K562 (cell line): Measurements from ENCODE around the gene RAD1. TPM values are rescaled to one million over a fixed set of nuclear protein-coding genes. Genes with fewer than 3 reads are reported as not detected.
A peak's percentile ranks its signal among the peaks of the same experiment; 100 is the strongest.

Source experiments
- ATAC-seq: fragments of 200-7000 bp; cut with Tn5 transposase; 3 replicates; pipeline ENCODE4 v1.9.1; 2020; ENCODE audit warnings: moderate library complexity
- BruUV-seq: library from RNA; stranded (reverse); fragments of 400-500 nt; replicated peaks from 2 replicates; lab custom pipeline; 2021; lab: Mats Ljungman, UMichigan
- CTCF ChIA-PET: fragments of 300-600 bp; formaldehyde crosslinking; extraction: SDS; loops from one replicate; lab custom pipeline; 2021; ENCODE audit warnings: low intra/inter-chr PET ratio; lab: Yijun Ruan, JAX
- POLR2A ChIA-PET: fragments of 300-600, 350-650 bp; sonication (Branson Sonifier 250); formaldehyde crosslinking; extraction: SDS; loops from one replicate; lab custom pipeline; 2021; ENCODE audit warnings: antibody characterized with exemption, inconsistent platforms; lab: Yijun Ruan, JAX
- DNase-seq, 4 experiments: peaks; one replicate each; pipeline versions ENCODE4 v3.0.0 to v3.0.0-alpha.2; 2011 to 2018; ENCODE audit warnings: low spot score in 3 of 4, mixed read lengths in 3 of 4; ENCODE audit errors: extremely low read depth in 1 of 4
- FAIRE-seq: peaks from 2 replicates; lab custom pipeline; 2011; peaks lifted over from hg19 to GRCh38; lab: Jason Lieb, UNC
- H2AFZ ChIP-seq: 2 replicates; pipeline ENCODE4 v1.6.0; 2011; ENCODE audit warnings: low read depth, low read length, control low read depth, inconsistent platforms
- H3K27ac ChIP-seq: fragments of 200-600 bp; 3 replicates; pipeline ENCODE4 v1.8.0; 2011; ENCODE audit warnings: low read depth, mild to moderate bottlenecking, control low read depth, inconsistent platforms, low read length, moderate library complexity, mixed read lengths; ENCODE audit errors: extremely low read depth
- H3K27me3 ChIP-seq, 2 experiments: fragments of 300-600 bp in 1 of 2; 2 replicates in 1 of 2; 3 replicates in 1 of 2; pipeline versions ENCODE4 v1.6.0 to v1.8.0; 2011; ENCODE audit warnings: inconsistent platforms in 2 of 2, low read length in 2 of 2, mild to moderate bottlenecking in 1 of 2, mixed read lengths in 1 of 2, moderate library complexity in 1 of 2; ENCODE audit not compliant: control insufficient read depth in 2 of 2, insufficient read depth in 2 of 2
- H3K36me3 ChIP-seq: fragments of 300-600 bp; 3 replicates; pipeline ENCODE4 v1.8.0; 2011; ENCODE audit warnings: mild to moderate bottlenecking, low read length, inconsistent platforms; ENCODE audit not compliant: control insufficient read depth, insufficient read depth
- H3K4me1 ChIP-seq, 2 experiments: fragments of 200-600 bp in 1 of 2; replicated peaks in 1 of 2; 2 replicates in 1 of 2; 3 replicates in 1 of 2; pipeline versions ENCODE4 v1.5.1 to v1.8.0; 2011; ENCODE audit warnings: inconsistent platforms in 2 of 2, low read length in 2 of 2, mild to moderate bottlenecking in 1 of 2, mixed read lengths in 1 of 2, moderate library complexity in 1 of 2; ENCODE audit not compliant: control insufficient read depth in 2 of 2, insufficient read depth in 2 of 2
- H3K4me2 ChIP-seq: 2 replicates; pipeline ENCODE4 v1.6.1; 2011; ENCODE audit warnings: low read length, control low read depth, inconsistent platforms, mixed read lengths; ENCODE audit not compliant: insufficient read depth
- H3K4me3 ChIP-seq: fragments of 200-600 bp; sonication (generic), shearing (Covaris generic); 2 replicates; pipeline ENCODE4 v1.5.1; 2016; ENCODE audit warnings: control low read depth, inconsistent platforms
- H3K79me2 ChIP-seq: fragments of 200-600 bp; 3 replicates; pipeline ENCODE4 v1.8.0; 2011; ENCODE audit warnings: low read length, inconsistent platforms; ENCODE audit not compliant: control insufficient read depth, insufficient read depth
- H3K9ac ChIP-seq, 2 experiments: 2 replicates each; pipeline versions ENCODE4 v1.6.0 to v1.6.1; 2011; ENCODE audit warnings: low read depth in 2 of 2, low read length in 2 of 2, control low read depth in 1 of 2, inconsistent platforms in 1 of 2, mild to moderate bottlenecking in 1 of 2, mixed read lengths in 1 of 2; ENCODE audit not compliant: insufficient read depth in 1 of 2
- H3K9me1 ChIP-seq: one replicate; pipeline ENCODE4 v1.6.0; 2011; ENCODE audit warnings: inconsistent platforms, mild to moderate bottlenecking, low read length, moderate library complexity; ENCODE audit not compliant: control insufficient read depth, insufficient read depth
- H3K9me3 ChIP-seq: replicated peaks from 2 replicates; pipeline ENCODE4 v1.5.1; 2011; ENCODE audit warnings: low read depth, low read length, inconsistent platforms; ENCODE audit not compliant: control insufficient read depth, insufficient read depth
- H4K20me1 ChIP-seq: replicated peaks from 2 replicates; pipeline ENCODE4 v1.6.1; 2011; ENCODE audit warnings: low read length, inconsistent platforms, mixed read lengths; ENCODE audit not compliant: control insufficient read depth, insufficient read depth
- HOXB6 ChIP-seq: fragments of 250-450 bp; sonication (Bioruptor Pico); IDR thresholded peaks from 2 replicates; pipeline ENCODE4 v1.5.1; 2022; ENCODE audit warnings: mild to moderate bottlenecking, borderline replicate concordance
- VEZF1 ChIP-seq: fragments of 200-800 bp; sonication (Bioruptor generic); IDR thresholded peaks from 2 replicates; pipeline ENCODE4 v1.6.1; 2017; ENCODE audit warnings: missing genetic modification characterization, missing compliant biosample characterization
- ZFP36 ChIP-seq: fragments of 150-350 bp; IDR thresholded peaks from 2 replicates; pipeline ENCODE4 v1.6.1; 2018; ENCODE audit warnings: low read length, low read depth; ENCODE audit not compliant: partially characterized antibody
- in situ Hi-C: fragments of 300-500 bp; cut with MboI; formaldehyde crosslinking; loops from 4 replicates; pipeline ENCODE4 v1.15.0; 2018; ENCODE audit warnings: inconsistent platforms, mixed read lengths
- intact Hi-C: fragments of 100-400 bp; cut with micrococcal nuclease; formaldehyde crosslinking; loops from 2 replicates; pipeline ENCODE4 v1.14.2; 2022
- polyA plus RNA-seq, 8 experiments: library from polyadenylated mRNA; depleted of rRNA in 4 of 8; stranded (reverse) in 5 of 8; unstranded in 3 of 8; fragments of >200 nt; fragmentation: Nextera tagmentation in 2 of 8; fragmentation: Illumina TruSeq in 1 of 8; extraction: Ambion mirVana in 2 of 8; extraction: Trizol in 1 of 8; gene quantifications; 2 replicates each; pipeline versions ENCODE4 v1.2.1 to v1.2.3, GENCODE V29; 2011 to 2014; ENCODE audit warnings: inconsistent platforms in 1 of 8, missing spikeins in 1 of 8
- total RNA-seq, 7 experiments: library from RNA; depleted of rRNA in 6 of 7; stranded (reverse); fragments of >200 nt in 6 of 7; fragmentation: Illumina TruSeq in 2 of 7; extraction: Trizol in 2 of 7; gene quantifications; 2 replicates each; pipeline versions ENCODE4 v1.2.1 to v1.2.3, GENCODE V29; 2011 to 2021; ENCODE audit warnings: low replicate concordance in 1 of 7

The RAD1 gene
- total and polyA plus RNA-seq, 9 of the 15 experiments (the other 6 are each of a cell fraction or from before 2014, with no cell fraction given): 44.5 to 148 (median 60.8) TPM

- H3K27me3 ChIP-seq: no peaks in the 10 kb centered on the region
- intact Hi-C loops: loop anchor here (1.0 to 5.0 kb wide), 9 partner anchors 65 to 423 kb away; no protein-coding TSS in a partner anchor
- no peak for ATAC-seq
- H3K9me3 ChIP-seq: no peaks in the 10 kb centered on the region
- in situ Hi-C loops: loop anchor here (10.0 kb wide), 1 partner anchor 413 kb away; no protein-coding TSS in a partner anchor
- H3K9ac ChIP-seq: no peak overlapping the region
- POLR2A ChIA-PET: interaction anchor here (0.7 to 1.8 kb wide), 4 partner anchors 8 to 370 kb away, joined by 3 to 4 read pairs (median 3); no protein-coding TSS in a partner anchor
- FAIRE-seq: no peak
- CTCF ChIA-PET: interaction anchor here (0.5 to 2.5 kb wide), 6 partner anchors 359 to 930 kb away, joined by 3 to 38 read pairs (median 10); no protein-coding TSS in a partner anchor
- no peak overlapping the region for H3K27ac ChIP-seq
- peaks cover 3% of the 10 kb centered on the region; the same call in 2 of the 3 replicates for H3K36me3 ChIP-seq
- H4K20me1 ChIP-seq: no peaks in the 10 kb centered on the region
- H3K9me1 ChIP-seq: no peaks in the 10 kb centered on the region
- BruUV-seq: no TSS peak
- TF ChIP-seq ZFP36 (no peak), VEZF1 (CRISPR knock-in tag) (0 out of 2 replicates have a peak, but pooled peaks have one; percentile 4), HOXB6 (no peak)
- no peak overlapping the region for H2AFZ ChIP-seq
- H3K4me1 ChIP-seq: peaks cover 6 to 16% of the 10 kb centered on the region in 2 experiments
- H3K4me2 ChIP-seq: no peak overlapping the region
- H3K79me2 ChIP-seq: no peaks in the 10 kb centered on the region
- DNase-seq: no peak
- H3K4me3 ChIP-seq: no peak overlapping the region
These were observed 17.7 kb downstream of the RAD1 start for GRCh38 chr5:34897646-34898045.
